HEK293 (cell line): ENCODE data around the gene PKDREJ.

Experiments
- KLF9 ChIP-seq: fragments of 450-650 bp; formaldehyde crosslinking; IDR thresholded peaks from 2 replicates; pipeline ENCODE4 v1.5.1; 2016; ENCODE audit warnings: missing biosample characterization, missing genetic modification characterization, low read depth
- ZBTB17 ChIP-seq: fragments of 450-650 bp; formaldehyde crosslinking; IDR thresholded peaks from 2 replicates; pipeline ENCODE4 v1.5.1; 2016; ENCODE audit warnings: missing biosample characterization, missing genetic modification characterization
- ZNF214 ChIP-seq: fragments of 450-650 bp; formaldehyde crosslinking; IDR thresholded peaks from 2 replicates; pipeline ENCODE4 v1.5.1; 2017; ENCODE audit warnings: missing biosample characterization, mild to moderate bottlenecking, missing genetic modification characterization, borderline replicate concordance
- ZNF394 ChIP-seq: fragments of 450-650 bp; formaldehyde crosslinking; IDR thresholded peaks from 2 replicates; pipeline ENCODE4 v1.5.1; 2016; ENCODE audit warnings: missing biosample characterization, missing genetic modification characterization, mild to moderate bottlenecking, moderate library complexity, borderline replicate concordance
- ZNF549 ChIP-seq: fragments of 450-650 bp; IDR thresholded peaks from 2 replicates; pipeline ENCODE4 v1.5.1; 2018; ENCODE audit warnings: missing biosample characterization, missing genetic modification characterization, mild to moderate bottlenecking, inconsistent platforms, moderate library complexity
- ZNF610 ChIP-seq: fragments of 450-650 bp; formaldehyde crosslinking; IDR thresholded peaks from 2 replicates; pipeline ENCODE4 v1.5.1; 2016; ENCODE audit warnings: missing biosample characterization, missing genetic modification characterization, borderline replicate concordance
- ZNF629 ChIP-seq: fragments of 450-650 bp; formaldehyde crosslinking; IDR thresholded peaks from 2 replicates; pipeline ENCODE4 v1.5.1; 2017; ENCODE audit warnings: missing biosample characterization, missing genetic modification characterization
- ZSCAN30 ChIP-seq: fragments of 450-650 bp; IDR thresholded peaks from 2 replicates; pipeline ENCODE4 v1.5.1; 2018; ENCODE audit warnings: missing biosample characterization, mild to moderate bottlenecking, missing genetic modification characterization, moderate library complexity
- TF ChIP-seq, protein P1 (sequence below): fragments of 450-650 bp; formaldehyde crosslinking; IDR thresholded peaks from 2 replicates; pipeline ENCODE4 v1.5.1; 2016; ENCODE audit warnings: missing biosample characterization, missing genetic modification characterization
- TF ChIP-seq, protein P2 (sequence below): fragments of 450-650 bp; formaldehyde crosslinking; IDR thresholded peaks from 2 replicates; pipeline ENCODE4 v1.5.1; 2016; ENCODE audit warnings: missing biosample characterization, missing genetic modification characterization

DNA sequence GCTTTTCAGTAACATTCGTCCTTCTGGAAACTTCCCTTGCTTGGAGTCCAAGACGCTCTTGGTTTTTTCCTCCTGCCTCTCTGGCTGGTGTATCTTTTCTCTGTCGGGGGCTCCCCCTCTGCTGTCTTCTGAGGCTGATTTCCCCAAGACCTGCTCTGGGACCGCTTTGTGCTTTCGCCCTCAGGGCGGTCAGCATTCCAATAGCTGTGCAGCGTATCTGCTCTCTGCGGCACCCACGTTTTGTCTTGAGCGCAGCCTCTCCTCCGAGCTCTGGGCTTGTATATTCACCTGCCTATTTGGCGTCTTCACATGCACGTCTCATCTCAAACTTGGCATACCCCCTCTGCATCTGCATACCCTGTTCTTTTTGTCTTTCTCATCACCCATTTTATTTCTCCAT, 36.0 kb upstream of the PKDREJ start:
- no peak for TF ChIP-seq ZBTB17 (tag by site-specific recombination)
- TF ChIP-seq ZNF214 (tag by site-specific recombination), result no peak
- TF ChIP-seq, protein P1, sequence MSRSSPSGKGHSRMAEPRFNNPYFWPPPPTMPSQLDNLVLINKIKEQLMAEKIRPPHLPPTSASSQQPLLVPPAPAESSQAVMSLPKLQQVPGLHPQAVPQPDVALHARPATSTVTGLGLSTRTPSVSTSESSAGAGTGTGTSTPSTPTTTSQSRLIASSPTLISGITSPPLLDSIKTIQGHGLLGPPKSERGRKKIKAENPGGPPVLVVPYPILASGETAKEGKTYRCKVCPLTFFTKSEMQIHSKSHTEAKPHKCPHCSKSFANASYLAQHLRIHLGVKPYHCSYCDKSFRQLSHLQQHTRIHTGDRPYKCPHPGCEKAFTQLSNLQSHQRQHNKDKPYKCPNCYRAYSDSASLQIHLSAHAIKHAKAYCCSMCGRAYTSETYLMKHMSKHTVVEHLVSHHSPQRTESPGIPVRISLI (tag by site-specific recombination), result no peak
- TF ChIP-seq ZNF549 (tag by site-specific recombination), result no peak
- TF ChIP-seq, protein P2, sequence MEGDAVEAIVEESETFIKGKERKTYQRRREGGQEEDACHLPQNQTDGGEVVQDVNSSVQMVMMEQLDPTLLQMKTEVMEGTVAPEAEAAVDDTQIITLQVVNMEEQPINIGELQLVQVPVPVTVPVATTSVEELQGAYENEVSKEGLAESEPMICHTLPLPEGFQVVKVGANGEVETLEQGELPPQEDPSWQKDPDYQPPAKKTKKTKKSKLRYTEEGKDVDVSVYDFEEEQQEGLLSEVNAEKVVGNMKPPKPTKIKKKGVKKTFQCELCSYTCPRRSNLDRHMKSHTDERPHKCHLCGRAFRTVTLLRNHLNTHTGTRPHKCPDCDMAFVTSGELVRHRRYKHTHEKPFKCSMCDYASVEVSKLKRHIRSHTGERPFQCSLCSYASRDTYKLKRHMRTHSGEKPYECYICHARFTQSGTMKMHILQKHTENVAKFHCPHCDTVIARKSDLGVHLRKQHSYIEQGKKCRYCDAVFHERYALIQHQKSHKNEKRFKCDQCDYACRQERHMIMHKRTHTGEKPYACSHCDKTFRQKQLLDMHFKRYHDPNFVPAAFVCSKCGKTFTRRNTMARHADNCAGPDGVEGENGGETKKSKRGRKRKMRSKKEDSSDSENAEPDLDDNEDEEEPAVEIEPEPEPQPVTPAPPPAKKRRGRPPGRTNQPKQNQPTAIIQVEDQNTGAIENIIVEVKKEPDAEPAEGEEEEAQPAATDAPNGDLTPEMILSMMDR (tag by site-specific recombination), result no peak
- no peak for TF ChIP-seq ZNF394 (tag by site-specific recombination)
- TF ChIP-seq ZNF629, result no peak
- no peak for TF ChIP-seq ZSCAN30 (tag by site-specific recombination)
- TF ChIP-seq ZNF610 (tag by site-specific recombination), result no peak
- TF ChIP-seq KLF9 (tag by site-specific recombination), result no peak
